DND-41 (cell line): Measurements from ENCODE around the gene ELF4.

Experiments
- ATAC-seq: fragments of 200-7000 bp; cut with Tn5 transposase; 3 replicates; pipeline ENCODE4 v1.9.1; 2021; ENCODE audit warnings: low read depth; ENCODE audit not compliant: insufficient read depth
- DNase-seq: peaks from one replicate; pipeline ENCODE4 v3.0.0-alpha.2; 2020
- H2AFZ ChIP-seq: 2 replicates; pipeline ENCODE4 v1.6.0; 2012; ENCODE audit warnings: low read depth, low read length
- H3K27ac ChIP-seq: 2 replicates; pipeline ENCODE4 v1.5.1; 2012; ENCODE audit warnings: low read length, inconsistent platforms
- H3K27me3 ChIP-seq: fragments of 200-600 bp; sonication (generic); 2 replicates; pipeline ENCODE4 v1.6.0; 2012; ENCODE audit warnings: low read length, mild to moderate bottlenecking, inconsistent platforms; ENCODE audit not compliant: insufficient read depth, poor library complexity
- H3K36me3 ChIP-seq: 2 replicates; pipeline ENCODE4 v1.5.1; 2012; ENCODE audit warnings: low read length, inconsistent platforms; ENCODE audit not compliant: insufficient read depth
- H3K4me1 ChIP-seq: 2 replicates; pipeline ENCODE4 v1.5.1; 2012; ENCODE audit warnings: mild to moderate bottlenecking, low read length; ENCODE audit not compliant: insufficient read depth
- H3K4me2 ChIP-seq: 2 replicates; pipeline ENCODE4 v1.6.0; 2012; ENCODE audit warnings: mild to moderate bottlenecking, moderate library complexity, low read length, inconsistent platforms; ENCODE audit not compliant: insufficient read depth
- H3K4me3 ChIP-seq, 2 experiments: fragments of 200-600 bp in 1 of 2; shearing (Covaris generic) in 1 of 2; 2 replicates each; pipeline ENCODE4 v1.5.1; 2012 to 2016; ENCODE audit warnings: inconsistent platforms in 2 of 2, low read length in 2 of 2, mild to moderate bottlenecking in 2 of 2, low read depth in 1 of 2, moderate library complexity in 1 of 2
- H3K79me2 ChIP-seq: 2 replicates; pipeline ENCODE4 v1.6.0; 2012; ENCODE audit warnings: low read length, inconsistent platforms; ENCODE audit not compliant: insufficient read depth
- H3K9ac ChIP-seq: 2 replicates; pipeline ENCODE4 v1.6.0; 2012; ENCODE audit warnings: low read depth, mild to moderate bottlenecking, inconsistent platforms, low read length, moderate library complexity
- H3K9me3 ChIP-seq: 2 replicates; pipeline ENCODE4 v1.5.1; 2012; ENCODE audit warnings: low read length, moderate library complexity, mild to moderate bottlenecking, inconsistent platforms; ENCODE audit not compliant: insufficient read depth, severe bottlenecking
- H4K20me1 ChIP-seq: 2 replicates; pipeline ENCODE4 v1.6.0; 2012; ENCODE audit warnings: low read length; ENCODE audit not compliant: insufficient read depth
- CTCF ChIP-seq: IDR thresholded peaks from 2 replicates; pipeline ENCODE4 v1.5.1; 2012; ENCODE audit warnings: borderline replicate concordance, low read length, moderate library complexity, mild to moderate bottlenecking; ENCODE audit not compliant: poor library complexity, severe bottlenecking; ENCODE audit errors: extremely low read depth
- EZH2 ChIP-seq: IDR thresholded peaks from 3 replicates; pipeline ENCODE4 v1.6.1; 2012; ENCODE audit warnings: borderline replicate concordance, low read depth, mild to moderate bottlenecking, moderate library complexity, low read length, inconsistent platforms; ENCODE audit not compliant: severe bottlenecking

The ELF4 gene

GRCh38 chrX:130110379-130111219 lies at the start of gene ELF4:
ELF4 (minus strand) TSS chrX:130110497; CDS start chrX:130081330, 29,167 bp downstream.
- no peak within 1 kb of the TSS for H3K27ac ChIP-seq
- H3K36me3 ChIP-seq: no peaks in the 10 kb centered on the region
- H3K79me2 ChIP-seq: no peaks in the 10 kb centered on the region
- H2AFZ ChIP-seq: peak within 1 kb of the TSS; percentile 62
- DNase-seq (peak; percentile 58), ATAC-seq (peak; percentile 74)
- peak within 1 kb of the TSS in 1 of 2 experiments; percentile 58; a peak in 3 of 4 replicates for H3K4me3 ChIP-seq
- no peaks in the 10 kb centered on the region for H3K27me3 ChIP-seq
- H3K4me1 ChIP-seq: peaks cover 26% of the 10 kb centered on the region
- peak within 1 kb of the TSS; percentile 61 for H3K4me2 ChIP-seq
- peak within 1 kb of the TSS; percentile 65 for H3K9ac ChIP-seq
- TF ChIP-seq CTCF (no peak), EZH2 (no peak)
- H3K9me3 ChIP-seq: no peaks in the 10 kb centered on the region
- no peaks in the 10 kb centered on the region for H4K20me1 ChIP-seq

DNA sequence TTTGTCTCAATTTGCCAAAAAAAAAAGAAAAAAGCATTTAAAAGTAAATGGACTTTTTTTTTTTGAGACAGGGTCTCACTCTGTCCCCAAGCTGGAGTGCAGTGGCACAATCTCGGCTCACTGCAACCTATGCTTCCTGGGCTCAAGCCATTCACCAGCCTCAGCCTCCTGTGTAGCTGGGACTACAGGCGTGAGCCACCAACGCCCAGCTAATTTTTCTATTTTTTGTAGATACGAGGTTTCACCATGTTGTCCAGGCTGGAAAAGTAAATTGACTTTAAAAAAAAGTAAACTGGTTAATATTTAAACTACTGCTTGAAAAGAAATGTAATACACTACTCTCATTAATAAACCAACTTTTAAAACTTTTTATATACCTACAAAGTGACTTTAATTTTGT lies 49.5 kb upstream of the ELF4 start:
- ATAC-seq: no peak
- Histone ChIP-seq H3K4me1 (peaks cover 24% of the 10 kb centered on the region), H3K9ac (no peak overlapping the region), H3K79me2 (peaks cover 69% of the 10 kb centered on the region), H3K36me3 (peaks cover 16% of the 10 kb centered on the region), H4K20me1 (no peaks in the 10 kb centered on the region; the same call in 1 of the 2 replicates), H3K4me3 (no peak overlapping the region), H3K27me3 (no peaks in the 10 kb centered on the region), H3K27ac (no peak overlapping the region), H3K9me3 (no peaks in the 10 kb centered on the region), H3K4me2 (no peak overlapping the region), H2AFZ (no peak overlapping the region)
- no peak for TF ChIP-seq CTCF
- no peak for TF ChIP-seq EZH2
- DNase-seq: no peak

DNA sequence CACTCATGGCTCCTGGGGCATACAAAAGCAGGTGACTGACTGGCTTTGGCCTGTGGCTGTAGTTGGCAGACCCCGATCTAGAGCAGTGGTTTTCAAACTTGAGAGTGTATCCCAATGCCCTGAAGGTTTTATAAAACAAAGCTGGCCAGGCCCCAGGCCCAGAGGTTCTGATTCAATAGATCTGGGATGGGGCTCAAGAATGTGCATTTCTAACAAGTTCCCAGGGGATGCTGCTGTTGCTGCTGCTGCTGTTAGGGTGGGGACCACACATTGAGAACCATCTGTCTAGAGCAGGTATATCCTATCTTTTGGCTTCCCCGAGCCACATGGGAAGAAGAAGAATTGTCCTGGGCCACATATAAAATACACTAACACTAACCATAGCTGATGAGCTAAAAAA lies 48.0 kb upstream of the ELF4 start:
- H3K4me2 ChIP-seq: no peak overlapping the region
- no peaks in the 10 kb centered on the region for H3K9me3 ChIP-seq
- H3K36me3 ChIP-seq: peaks cover 17% of the 10 kb centered on the region
- H3K4me1 ChIP-seq: peaks cover 11% of the 10 kb centered on the region
- no peak overlapping the region for H3K4me3 ChIP-seq
- peaks cover 59% of the 10 kb centered on the region for H3K79me2 ChIP-seq
- no peaks in the 10 kb centered on the region for H3K27me3 ChIP-seq
- no peak overlapping the region for H2AFZ ChIP-seq
- H4K20me1 ChIP-seq: no peaks in the 10 kb centered on the region; the same call in 1 of the 2 replicates
- no peak overlapping the region for H3K9ac ChIP-seq
- no peak for DNase-seq
- no peak for ATAC-seq
- no peak overlapping the region for H3K27ac ChIP-seq
- TF ChIP-seq EZH2: no peak

- no peak overlapping the region for H3K4me3 ChIP-seq
- H3K9me3 ChIP-seq: no peaks in the 10 kb centered on the region
- H2AFZ ChIP-seq: no peak overlapping the region
- ATAC-seq (no peak), DNase-seq (no peak)
- H3K27me3 ChIP-seq: no peaks in the 10 kb centered on the region
- H3K79me2 ChIP-seq: peaks cover 38% of the 10 kb centered on the region
- no peak overlapping the region for H3K9ac ChIP-seq
- H3K4me2 ChIP-seq: no peak overlapping the region
- H4K20me1 ChIP-seq: no peaks in the 10 kb centered on the region
- H3K4me1 ChIP-seq: no peaks in the 10 kb centered on the region
- H3K27ac ChIP-seq: no peak overlapping the region
- TF ChIP-seq EZH2: no peak
- TF ChIP-seq CTCF: no peak
- H3K36me3 ChIP-seq: peaks cover 16% of the 10 kb centered on the region
Observed at GRCh38 chrX:130155564-130155963, 45.3 kb upstream of the ELF4 start.
